HepG2 (cell line): Measurements from ENCODE around the gene PDE3A. TPM values are rescaled to one million over a fixed set of nuclear protein-coding genes. Genes with fewer than 3 reads are reported as not detected.

Experiments
- ATAC-seq: fragments of 200-7000 bp; cut with Tn5 transposase; 3 replicates; pipeline ENCODE4 v1.9.1; 2020; ENCODE audit warnings: mild to moderate bottlenecking, moderate library complexity
- BruUV-seq: library from RNA; stranded (reverse); fragments of 400-500 nt; replicated peaks from 2 replicates; lab custom pipeline; 2021; lab: Mats Ljungman, UMichigan
- CTCF ChIA-PET: fragments of 300-600 bp; formaldehyde crosslinking; extraction: SDS; loops from one replicate; lab custom pipeline; 2021; ENCODE audit warnings: low total read pairs, inconsistent platforms, low intra/inter-chr PET ratio; lab: Yijun Ruan, JAX
- POLR2A ChIA-PET: fragments of 350-600 bp; sonication (Branson Sonifier 250); formaldehyde crosslinking; loops from one replicate; lab custom pipeline; 2020; ENCODE audit warnings: antibody characterized with exemption, inconsistent platforms; lab: Yijun Ruan, JAX
- DNase-seq: peaks from one replicate; pipeline ENCODE4 v3.0.0-alpha.2; 2015; ENCODE audit warnings: low spot score
- FAIRE-seq: peaks from 3 replicates; lab custom pipeline; 2011; peaks lifted over from hg19 to GRCh38; lab: Jason Lieb, UNC
- H2AFZ ChIP-seq: one replicate; pipeline ENCODE4 v1.6.1; 2011; ENCODE audit warnings: low read length, inconsistent platforms
- H3K27ac ChIP-seq: fragments of 300-600 bp; 3 replicates; pipeline ENCODE4 v1.8.0; 2011; ENCODE audit warnings: mixed run types, mild to moderate bottlenecking, mixed read lengths, low read length, inconsistent platforms; ENCODE audit not compliant: insufficient read depth; ENCODE audit errors: extremely low read length
- H3K27me3 ChIP-seq, 2 experiments: fragments of 200-600 bp in 1 of 2; 2 replicates in 1 of 2; 3 replicates in 1 of 2; pipeline versions ENCODE4 v1.6.0 to v1.8.0; 2011; ENCODE audit warnings: low read length in 2 of 2, mild to moderate bottlenecking in 2 of 2, moderate library complexity in 2 of 2, inconsistent platforms in 1 of 2; ENCODE audit not compliant: insufficient read depth in 2 of 2, control insufficient read depth in 1 of 2
- H3K36me3 ChIP-seq, 2 experiments: fragments of 200-600 bp in 1 of 2; replicated peaks in 1 of 2; 2 replicates in 1 of 2; 3 replicates in 1 of 2; pipeline versions ENCODE4 v1.5.1 to v1.8.0; 2011; ENCODE audit warnings: low read length in 2 of 2, inconsistent platforms in 1 of 2; ENCODE audit not compliant: insufficient read depth in 2 of 2, control insufficient read depth in 1 of 2
- H3K4me1 ChIP-seq: 2 replicates; pipeline ENCODE4 v1.5.1; 2012; ENCODE audit warnings: low read length, inconsistent platforms; ENCODE audit not compliant: insufficient read depth
- H3K4me2 ChIP-seq: 2 replicates; pipeline ENCODE4 v1.6.0; 2011; ENCODE audit warnings: low read depth, low read length, inconsistent platforms
- H3K4me3 ChIP-seq, 3 experiments: fragments of 200-600 bp in 1 of 3; sonication (generic), shearing (Covaris generic) in 1 of 3; replicated peaks in 1 of 3; 2 replicates each; pipeline ENCODE4 v1.5.1; 2011 to 2016; ENCODE audit warnings: low read length in 3 of 3, inconsistent platforms in 2 of 3, low read depth in 2 of 3, mild to moderate bottlenecking in 2 of 3, control low read depth in 1 of 3, mixed read lengths in 1 of 3; ENCODE audit not compliant: insufficient read depth in 1 of 3
- H3K79me2 ChIP-seq: one replicate; pipeline ENCODE4 v1.6.1; 2011; ENCODE audit warnings: low read length, inconsistent platforms; ENCODE audit not compliant: insufficient read depth
- H3K9ac ChIP-seq: 2 replicates; pipeline ENCODE4 v1.6.0; 2011; ENCODE audit warnings: mild to moderate bottlenecking, low read depth, low read length, inconsistent platforms; ENCODE audit not compliant: insufficient read depth
- H3K9me3 ChIP-seq: 2 replicates; pipeline ENCODE4 v1.5.1; 2012; ENCODE audit warnings: mild to moderate bottlenecking, low read length
- H4K20me1 ChIP-seq: 2 replicates; pipeline ENCODE4 v1.6.0; 2011; ENCODE audit warnings: inconsistent platforms, mild to moderate bottlenecking, low read length, moderate library complexity; ENCODE audit not compliant: insufficient read depth
- EEA1 ChIP-seq: sonication (generic); formaldehyde crosslinking; IDR thresholded peaks from 2 replicates; pipeline ENCODE4 v1.5.1; 2020; ENCODE audit warnings: mild to moderate bottlenecking, missing genetic modification reagents, borderline replicate concordance
- FOSL1 ChIP-seq: sonication (generic); formaldehyde crosslinking; IDR thresholded peaks from 2 replicates; pipeline ENCODE4 v1.9.0; 2021; ENCODE audit warnings: missing genetic modification reagents, borderline replicate concordance
- HES4 ChIP-seq: sonication (generic); formaldehyde crosslinking; IDR thresholded peaks from 2 replicates; pipeline ENCODE4 v1.9.0; 2021; ENCODE audit warnings: mild to moderate bottlenecking, missing genetic modification reagents, borderline replicate concordance
- HOXA7 ChIP-seq: sonication (generic); formaldehyde crosslinking; IDR thresholded peaks from 2 replicates; pipeline ENCODE4 v1.8.1; 2022; ENCODE audit warnings: mild to moderate bottlenecking, missing genetic modification reagents, moderate library complexity
- IKZF1 ChIP-seq: fragments of 450-650 bp; IDR thresholded peaks from 2 replicates; pipeline ENCODE4 v1.7.1; 2016
- KMT2B ChIP-seq: IDR thresholded peaks from 2 replicates; pipeline ENCODE4 v1.6.1; 2016; ENCODE audit warnings: missing genetic modification reagents, missing compliant biosample characterization
- MEF2D ChIP-seq: sonication (generic); formaldehyde crosslinking; IDR thresholded peaks from 2 replicates; pipeline ENCODE4 v1.5.1; 2020; ENCODE audit warnings: mild to moderate bottlenecking, missing genetic modification reagents
- POGZ ChIP-seq: sonication (generic); formaldehyde crosslinking; IDR thresholded peaks from 2 replicates; pipeline ENCODE4 v1.4.0; 2020; ENCODE audit warnings: mild to moderate bottlenecking, missing genetic modification reagents
- SNRNP70 ChIP-seq: fragments of 200-400 bp; formaldehyde crosslinking; IDR thresholded peaks from 2 replicates; pipeline ENCODE4 v1.6.1; 2017; ENCODE audit warnings: mild to moderate bottlenecking, low read depth, low read length, moderate library complexity
- SRSF1 ChIP-seq: fragments of 200-400 bp; formaldehyde crosslinking; optimal IDR thresholded peaks from 2 replicates; pipeline ENCODE3; 2017; ENCODE audit warnings: mild to moderate bottlenecking, low read depth, low read length, moderate library complexity
- ZNF160 ChIP-seq: sonication (generic); formaldehyde crosslinking; IDR thresholded peaks from 2 replicates; pipeline ENCODE4 v1.8.0; 2022; ENCODE audit warnings: mild to moderate bottlenecking, inconsistent platforms, missing genetic modification reagents
- ZNF33B ChIP-seq: sonication (generic); formaldehyde crosslinking; IDR thresholded peaks from 2 replicates; pipeline ENCODE4 v1.5.1; 2020; ENCODE audit warnings: mild to moderate bottlenecking, missing genetic modification reagents
- ZNF547 ChIP-seq: sonication (generic); formaldehyde crosslinking; IDR thresholded peaks from 2 replicates; pipeline ENCODE4 v1.5.1; 2020; ENCODE audit warnings: mild to moderate bottlenecking, missing genetic modification reagents
- ZNF580 ChIP-seq: IDR thresholded peaks from 2 replicates; pipeline ENCODE4 v1.6.1; 2016; ENCODE audit warnings: low read depth, borderline replicate concordance
- ZNF687 ChIP-seq: sonication (generic); formaldehyde crosslinking; IDR thresholded peaks from 2 replicates; pipeline ENCODE4 v1.5.1; 2020; ENCODE audit warnings: mild to moderate bottlenecking, missing genetic modification reagents, moderate library complexity
- ZNF703 ChIP-seq: sonication (generic); formaldehyde crosslinking; IDR thresholded peaks from 2 replicates; pipeline ENCODE4 v1.5.1; 2020; ENCODE audit warnings: missing genetic modification reagents, mild to moderate bottlenecking, moderate library complexity, borderline replicate concordance
- ZNF766 ChIP-seq: sonication (generic); formaldehyde crosslinking; IDR thresholded peaks from 2 replicates; pipeline ENCODE4 v1.5.0; 2020; ENCODE audit warnings: missing genetic modification reagents, borderline replicate concordance
- WGBS: methylation state at CpG from one replicate; pipeline ENCODE4 v1.1.6; 2017; ENCODE audit warnings: low lambda C conversion rate; 5-methylcytosine and 5-hydroxymethylcytosine counted together
- in situ Hi-C: cut with HindIII; loops from 2 replicates; pipeline ENCODE4 v1.10.0; 2017; ENCODE audit warnings: low pct_unique_long_range_greater_than_20kb; ENCODE audit not compliant: extremely low pct_ligation_motif_present
- intact Hi-C: fragments of 100-400 bp; cut with micrococcal nuclease; formaldehyde crosslinking; loops from one replicate; pipeline ENCODE4 v1.10.0; 2022; ENCODE audit not compliant: unreplicated experiment
- polyA plus RNA-seq, 8 experiments: library from polyadenylated mRNA; depleted of rRNA in 3 of 8; stranded (reverse) in 7 of 8; unstranded in 1 of 8; fragments of >200 nt; fragmentation: Illumina TruSeq in 4 of 8; extraction: Trizol in 4 of 8; gene quantifications; 2 replicates each; pipeline versions ENCODE4 v1.2.1 to v1.2.3, GENCODE V29; 2011 to 2016; ENCODE audit warnings: low read depth in 4 of 8, missing spikeins in 1 of 8, mixed read lengths in 1 of 8; ENCODE audit not compliant: insufficient read depth in 1 of 8
- total RNA-seq, 5 experiments: library from RNA; depleted of rRNA; stranded (reverse); fragments of >200 nt; fragmentation: Illumina TruSeq; extraction: Trizol; gene quantifications; 2 replicates each; pipeline ENCODE4 v1.2.3, GENCODE V29; 2016; ENCODE audit warnings: low read depth in 1 of 5

The PDE3A gene
- total and polyA plus RNA-seq, 2 of the 13 experiments (the other 11 are each of a cell fraction or from before 2014, with no cell fraction given): 0.77 to 1.5 TPM

GRCh38 chr12:20505056-20505455, 136.7 kb downstream of the PDE3A start:
- no TSS peak for BruUV-seq
- H3K27ac ChIP-seq: no peak overlapping the region
- ATAC-seq (no peak), DNase-seq (no peak), FAIRE-seq (no peak)
- CTCF ChIA-PET: no interaction called here
- no peaks in the 10 kb centered on the region for H3K36me3 ChIP-seq
- H3K27me3 ChIP-seq: no peaks in the 10 kb centered on the region
- H3K4me1 ChIP-seq: no peaks in the 10 kb centered on the region
- no peak overlapping the region for H3K9ac ChIP-seq
- no peaks in the 10 kb centered on the region for H3K9me3 ChIP-seq
- intact Hi-C loops: no loop called here
- no peaks in the 10 kb centered on the region for H4K20me1 ChIP-seq
- POLR2A ChIA-PET: no interaction called here
- no peak overlapping the region for H3K4me2 ChIP-seq
- no peak overlapping the region for H3K4me3 ChIP-seq
- TF ChIP-seq KMT2B (CRISPR knock-in tag) (no peak), ZNF580 (no peak), ZNF766 (no peak), FOSL1 (no peak), IKZF1 (no peak), HOXA7 (CRISPR knock-in tag) (no peak), ZNF33B (no peak), HES4 (CRISPR knock-in tag) (no peak), EEA1 (CRISPR knock-in tag) (no peak)
- in situ Hi-C loops: no loop called here
- H2AFZ ChIP-seq: no peak overlapping the region
- no peaks in the 10 kb centered on the region for H3K79me2 ChIP-seq

GRCh38 chr12:20507056-20507455, 138.7 kb downstream of the PDE3A start:
- H3K27ac ChIP-seq: no peak overlapping the region
- 48% methylated on average over 3 of the region's 3 CpGs for WGBS
- no peak overlapping the region for H3K9ac ChIP-seq
- DNase-seq (no peak), FAIRE-seq (no peak), ATAC-seq (no peak)
- H3K79me2 ChIP-seq: no peaks in the 10 kb centered on the region
- intact Hi-C loops (no loop called here), in situ Hi-C loops (no loop called here)
- H4K20me1 ChIP-seq: no peaks in the 10 kb centered on the region
- H3K27me3 ChIP-seq: no peaks in the 10 kb centered on the region
- ChIA-PET POLR2A (no interaction called here), CTCF (no interaction called here)
- no peaks in the 10 kb centered on the region for H3K9me3 ChIP-seq
- no peaks in the 10 kb centered on the region for H3K36me3 ChIP-seq
- no peak overlapping the region for H2AFZ ChIP-seq
- no peaks in the 10 kb centered on the region for H3K4me1 ChIP-seq
- no peak overlapping the region for H3K4me2 ChIP-seq
- no peak overlapping the region for H3K4me3 ChIP-seq
- BruUV-seq: no TSS peak
- TF ChIP-seq ZNF687 (no peak), SRSF1 (no peak), ZNF703 (CRISPR knock-in tag) (no peak), POGZ (CRISPR knock-in tag) (no peak), ZNF547 (CRISPR knock-in tag) (no peak), ZNF580 (no peak), ZNF160 (no peak), MEF2D (CRISPR knock-in tag) (no peak), SNRNP70 (no peak)
